Epidermal melanocyte (primary cell): ENCODE data around the gene STAM.

ENCODE experiments used
- DNase-seq: peaks from one replicate; pipeline ENCODE4 v3.0.0; 2011; ENCODE audit warnings: low spot score; ENCODE audit not compliant: insufficient read length

STAM gene

GRCh38 chr10:17765602-17766001 is 121.7 kb downstream of the STAM start:
- DNase-seq = no peak
